Naive thymus-derived CD4-positive, alpha-beta T cell (primary cell): ENCODE measurements around the gene NTPCR. TPM values are rescaled to one million over a fixed set of nuclear protein-coding genes. Genes with fewer than 3 reads are reported as not detected.

Source experiments
- ATAC-seq: fragments of 150-1000 bp; cut with Tn5 transposase; 2 replicates; pipeline ENCODE4 v1.10.0; 2021; ENCODE audit warnings: mild to moderate bottlenecking, moderate library complexity
- CTCF ChIA-PET: fragments of 350-600 bp; sonication (Branson Sonifier 250); formaldehyde crosslinking; loops from one replicate; lab custom pipeline; 2021; ENCODE audit warnings: antibody characterized with exemption; lab: Charles Lee
- POLR2A ChIA-PET: fragments of 350-600 bp; sonication (Branson Sonifier 250); formaldehyde crosslinking; loops from one replicate; lab custom pipeline; 2021; ENCODE audit warnings: antibody characterized with exemption, inconsistent platforms; lab: Charles Lee
- DNase-seq, 9 donors: peaks; one replicate each; pipeline versions ENCODE4 v3.0.0 to v3.0.0-alpha.2; 2020 to 2022; ENCODE audit warnings: mixed read lengths in 1 of 9
- H3K27ac ChIP-seq: one replicate; pipeline ENCODE4 v1.7.0; 2013; ENCODE audit warnings: mild to moderate bottlenecking, low read depth, low read length, moderate library complexity
- H3K27me3 ChIP-seq, 2 donors: one replicate each; pipeline ENCODE4 v1.7.0; 2013; ENCODE audit warnings: low read length in 2 of 2, mild to moderate bottlenecking in 2 of 2, moderate library complexity in 2 of 2; ENCODE audit not compliant: control insufficient read depth in 2 of 2, insufficient read depth in 2 of 2
- H3K36me3 ChIP-seq, 3 experiments: 1 replicate in 2 of 3; 2 replicates in 1 of 3; pipeline ENCODE4 v1.7.0; 2013; ENCODE audit warnings: low read length in 3 of 3, mild to moderate bottlenecking in 3 of 3, moderate library complexity in 1 of 3; ENCODE audit not compliant: insufficient read depth in 3 of 3, control insufficient read depth in 2 of 3
- H3K4me1 ChIP-seq, 2 donors: one replicate each; pipeline ENCODE4 v1.7.0; 2013; ENCODE audit warnings: low read length in 2 of 2, mild to moderate bottlenecking in 2 of 2, moderate library complexity in 1 of 2; ENCODE audit not compliant: control insufficient read depth in 2 of 2, insufficient read depth in 2 of 2
- H3K4me3 ChIP-seq: 2 replicates; pipeline ENCODE4 v1.7.0; 2013; ENCODE audit warnings: mild to moderate bottlenecking, low read length
- H3K9me3 ChIP-seq, 3 experiments: 1 replicate in 2 of 3; 2 replicates in 1 of 3; pipeline ENCODE4 v1.7.0; 2013; ENCODE audit warnings: low read length in 3 of 3; ENCODE audit not compliant: control insufficient read depth in 2 of 3
- H3K27ac Mint-ChIP-seq, 9 donors: one replicate each; pipeline ENCODE4 v1.8.0; 2020 to 2022; ENCODE audit warnings: mixed read lengths in 9 of 9, mild to moderate bottlenecking in 8 of 9, moderate library complexity in 5 of 9, inconsistent platforms in 2 of 9
- H3K27me3 Mint-ChIP-seq, 5 donors: one replicate each; pipeline ENCODE4 v1.8.0; 2021 to 2022; ENCODE audit warnings: mixed read lengths in 5 of 5, mild to moderate bottlenecking in 1 of 5
- H3K36me3 Mint-ChIP-seq, 5 donors: one replicate each; pipeline ENCODE4 v1.8.0; 2020 to 2022; ENCODE audit warnings: mixed read lengths in 5 of 5, mild to moderate bottlenecking in 3 of 5, inconsistent platforms in 1 of 5
- H3K4me1 Mint-ChIP-seq, 7 donors: one replicate each; pipeline ENCODE4 v1.8.0; 2020 to 2022; ENCODE audit warnings: mixed read lengths in 7 of 7, mild to moderate bottlenecking in 3 of 7, inconsistent platforms in 1 of 7
- H3K4me3 Mint-ChIP-seq, 10 donors: one replicate each; pipeline ENCODE4 v1.8.0; 2020 to 2022; ENCODE audit warnings: mild to moderate bottlenecking in 10 of 10, mixed read lengths in 10 of 10, moderate library complexity in 6 of 10, inconsistent platforms in 2 of 10
- H3K9me3 Mint-ChIP-seq, 11 donors: one replicate each; pipeline ENCODE4 v1.8.0; 2020 to 2022; ENCODE audit warnings: mixed read lengths in 11 of 11, mild to moderate bottlenecking in 4 of 11, inconsistent platforms in 1 of 11, moderate library complexity in 1 of 11
- intact Hi-C, 2 donors: fragments of 100-400 bp; cut with micrococcal nuclease; formaldehyde crosslinking; loops; one replicate each; pipeline ENCODE4 v1.15.1; 2023
- polyA plus RNA-seq, 2 donors: library from polyadenylated mRNA; unstranded; fragments of 300-500 nt; fragmentation: Illumina TruSeq; gene quantifications; one replicate each; pipeline ENCODE4 v1.2.3, GENCODE V29; 2021
- total RNA-seq, 6 experiments: library from RNA in 5 of 6; stranded (reverse) in 5 of 6; gene quantifications; 1 replicate in 5 of 6; 2 replicates in 1 of 6; pipeline ENCODE4 v1.2.3 and lab custom pipeline; 2021 to 2026

NTPCR gene
- total and polyA plus RNA-seq, 7 experiments from 2014 or later, result 16.0 to 80.5 (median 17.5) TPM

DNA sequence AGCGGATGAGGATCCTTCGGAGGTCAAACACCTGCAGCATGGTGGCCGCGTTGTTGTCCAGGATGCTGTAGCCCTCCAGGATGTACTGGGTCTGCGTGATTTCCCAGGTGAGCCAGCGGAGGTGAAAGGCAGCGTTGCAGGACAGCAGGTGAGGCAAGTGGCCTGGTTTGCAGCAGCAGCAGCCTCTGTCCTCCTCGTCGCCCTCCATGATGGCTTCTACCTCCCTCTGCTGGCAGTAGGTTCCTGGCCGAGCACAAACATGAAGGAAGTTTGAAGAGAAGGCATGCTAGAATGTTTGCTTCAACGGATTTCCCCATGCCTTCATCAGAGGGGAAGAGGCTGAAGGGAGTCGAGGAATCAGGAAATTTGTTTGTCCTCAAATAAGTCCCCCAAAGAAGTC is 74.7 kb downstream of the NTPCR start:
- Histone ChIP-seq H3K27me3 (no peaks in the 10 kb centered on the region), H3K27ac (no peak overlapping the region), H3K36me3 (peaks cover 0 to 5% (median 0%) of the 10 kb centered on the region in 3 experiments), H3K4me1 (no peaks in the 10 kb centered on the region), H3K9me3 (no peaks in the 10 kb centered on the region), H3K4me3 (no peak overlapping the region)
- CTCF ChIA-PET, result interaction anchor here (0.7 to 1.0 kb wide), 2 partner anchors 388 to 1268 kb away, joined by 3 to 4 read pairs; no protein-coding TSS in a partner anchor
- intact Hi-C loops, result loop anchor here (1.0 to 10.0 kb wide), 3 partner anchors 100 to 390 kb away; no protein-coding TSS in a partner anchor
- Mint-ChIP-seq H3K27me3 (no peaks in the 10 kb centered on the region), H3K27ac (no peak overlapping the region), H3K9me3 (no peaks in the 10 kb centered on the region), H3K4me3 (no peak overlapping the region), H3K4me1 (peaks cover 0 to 6% (median 0%) of the 10 kb centered on the region in 7 donors), H3K36me3 (peaks cover 0 to 24% (median 15%) of the 10 kb centered on the region in 5 donors)
- POLR2A ChIA-PET, result no interaction called here
- ATAC-seq, result peak; percentile 24
- peak in 4 of 9 donors; percentile 8 to 36 (median 17) for DNase-seq

DNA sequence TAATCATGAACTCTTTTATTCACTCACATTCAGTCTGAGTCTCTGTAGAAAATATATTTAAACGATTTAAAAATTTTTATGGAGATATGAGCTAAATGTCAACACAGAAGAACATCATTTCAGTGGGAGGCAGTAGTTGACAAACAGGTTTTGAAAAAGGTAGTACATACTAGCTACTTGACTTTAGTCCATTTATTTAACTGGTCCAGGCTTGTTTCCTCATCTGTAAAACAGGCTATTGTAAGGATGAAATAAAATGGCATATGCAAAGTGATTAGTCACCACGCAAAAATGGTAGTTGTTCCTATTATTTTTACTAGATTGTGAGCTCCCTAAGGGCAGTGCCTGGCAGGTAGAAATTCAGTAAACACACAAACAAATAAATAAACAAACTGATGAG is 75.2 kb downstream of the NTPCR start:
- no peak overlapping the region for H3K27ac ChIP-seq
- peaks cover 0 to 5% (median 0%) of the 10 kb centered on the region in 3 experiments for H3K36me3 ChIP-seq
- H3K9me3 ChIP-seq, result no peaks in the 10 kb centered on the region
- ATAC-seq (no peak), DNase-seq (no peak)
- H3K27me3 ChIP-seq, result no peaks in the 10 kb centered on the region
- ChIA-PET CTCF (interaction anchor here (0.7 to 1.0 kb wide), 2 partner anchors 388 to 1269 kb away, joined by 3 to 4 read pairs; no protein-coding TSS in a partner anchor), POLR2A (interaction anchor here (0.8 kb wide), 1 partner anchor 12 kb away, joined by 3 read pairs; no protein-coding TSS in a partner anchor)
- no peaks in the 10 kb centered on the region for H3K4me1 ChIP-seq
- no peak overlapping the region for H3K27ac Mint-ChIP-seq
- H3K4me3 ChIP-seq, result no peak overlapping the region
- no peak overlapping the region for H3K4me3 Mint-ChIP-seq
- no peaks in the 10 kb centered on the region for H3K27me3 Mint-ChIP-seq
- peaks cover 0 to 20% (median 14%) of the 10 kb centered on the region in 5 donors for H3K36me3 Mint-ChIP-seq
- intact Hi-C loops, result loop anchor here (1.0 to 10.0 kb wide), 3 partner anchors 101 to 391 kb away; no protein-coding TSS in a partner anchor
- H3K4me1 Mint-ChIP-seq, result peaks cover 0 to 5% (median 0%) of the 10 kb centered on the region in 7 donors
- no peaks in the 10 kb centered on the region for H3K9me3 Mint-ChIP-seq

- Histone ChIP-seq H3K4me3 (no peak overlapping the region), H3K9me3 (no peaks in the 10 kb centered on the region), H3K27ac (no peak overlapping the region), H3K27me3 (no peaks in the 10 kb centered on the region), H3K4me1 (no peaks in the 10 kb centered on the region), H3K36me3 (peaks cover 0 to 5% (median 0%) of the 10 kb centered on the region in 3 experiments)
- Mint-ChIP-seq H3K9me3 (no peaks in the 10 kb centered on the region), H3K36me3 (peaks cover 0 to 17% (median 15%) of the 10 kb centered on the region in 5 donors), H3K4me1 (peaks cover 0 to 4% (median 0%) of the 10 kb centered on the region in 7 donors), H3K27ac (no peak overlapping the region), H3K27me3 (no peaks in the 10 kb centered on the region), H3K4me3 (no peak overlapping the region)
- CTCF ChIA-PET, result no interaction called here
- ATAC-seq (no peak), DNase-seq (no peak)
- intact Hi-C loops, result loop anchor here in 1 of 2 donors (10.0 kb wide), 1 partner anchor 102 kb away; no protein-coding TSS in a partner anchor
- POLR2A ChIA-PET, result no interaction called here
Observed at GRCh38 chr1:233027046-233027445, 76.6 kb downstream of the NTPCR start.

GRCh38 chr1:233031521-233031920 is 81.1 kb downstream of the NTPCR start:
- no peaks in the 10 kb centered on the region for H3K4me1 ChIP-seq
- ChIA-PET CTCF (no interaction called here), POLR2A (no interaction called here)
- Mint-ChIP-seq H3K36me3 (peaks cover 5 to 30% (median 13%) of the 10 kb centered on the region in 5 donors), H3K27me3 (no peaks in the 10 kb centered on the region), H3K9me3 (peaks cover 0 to 4% (median 0%) of the 10 kb centered on the region in 11 donors), H3K27ac (no peak overlapping the region), H3K4me3 (no peak overlapping the region), H3K4me1 (no peaks in the 10 kb centered on the region)
- no peak overlapping the region for H3K27ac ChIP-seq
- no peak overlapping the region for H3K4me3 ChIP-seq
- ATAC-seq (no peak), DNase-seq (no peak)
- intact Hi-C loops, result no loop called here
- no peaks in the 10 kb centered on the region for H3K27me3 ChIP-seq
- H3K9me3 ChIP-seq, result peaks cover 0 to 4% (median 0%) of the 10 kb centered on the region in 3 experiments
- no peaks in the 10 kb centered on the region for H3K36me3 ChIP-seq

- intact Hi-C loops, result no loop called here
- Mint-ChIP-seq H3K4me1 (no peaks in the 10 kb centered on the region), H3K27me3 (no peaks in the 10 kb centered on the region), H3K9me3 (peaks cover 0 to 4% (median 0%) of the 10 kb centered on the region in 11 donors), H3K27ac (no peak overlapping the region), H3K36me3 (peaks cover 5 to 30% (median 13%) of the 10 kb centered on the region in 5 donors), H3K4me3 (no peak overlapping the region)
- DNase-seq (no peak), ATAC-seq (no peak)
- no peaks in the 10 kb centered on the region for H3K27me3 ChIP-seq
- H3K4me1 ChIP-seq, result no peaks in the 10 kb centered on the region
- H3K4me3 ChIP-seq, result no peak overlapping the region
- POLR2A ChIA-PET, result no interaction called here
- CTCF ChIA-PET, result no interaction called here
- no peak overlapping the region for H3K27ac ChIP-seq
- H3K36me3 ChIP-seq, result no peaks in the 10 kb centered on the region
- H3K9me3 ChIP-seq, result peaks cover 0 to 4% (median 0%) of the 10 kb centered on the region in 3 experiments
Observed at GRCh38 chr1:233032916-233033315, 82.5 kb downstream of the NTPCR start.

DNA sequence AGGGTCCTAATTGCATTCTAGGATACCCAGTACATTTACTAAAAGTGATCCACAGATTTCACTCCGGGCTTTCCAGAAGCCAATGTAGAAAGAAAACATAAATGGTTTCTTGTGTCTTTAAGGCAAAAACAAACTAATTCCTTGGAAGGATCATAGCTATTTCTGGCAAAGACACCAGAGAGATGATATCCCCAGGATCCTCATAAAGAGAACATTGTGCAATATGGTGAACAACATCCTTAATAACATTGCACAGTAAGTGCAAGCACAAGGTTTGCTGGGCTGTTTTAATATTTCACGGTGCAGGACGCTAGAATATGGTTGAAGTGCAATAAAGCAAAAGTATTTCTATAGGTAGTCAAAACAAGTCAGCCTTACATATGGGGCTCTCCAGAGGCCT is 83.0 kb downstream of the NTPCR start:
- Histone ChIP-seq H3K9me3 (peaks cover 0 to 4% (median 0%) of the 10 kb centered on the region in 3 experiments), H3K27ac (no peak overlapping the region), H3K4me3 (no peak overlapping the region), H3K27me3 (no peaks in the 10 kb centered on the region), H3K36me3 (no peaks in the 10 kb centered on the region), H3K4me1 (no peaks in the 10 kb centered on the region)
- no peaks in the 10 kb centered on the region for H3K4me1 Mint-ChIP-seq
- H3K4me3 Mint-ChIP-seq, result no peak overlapping the region
- H3K27me3 Mint-ChIP-seq, result no peaks in the 10 kb centered on the region
- intact Hi-C loops, result no loop called here
- CTCF ChIA-PET, result no interaction called here
- H3K9me3 Mint-ChIP-seq, result peaks cover 0 to 4% (median 0%) of the 10 kb centered on the region in 11 donors
- peaks cover 5 to 30% (median 13%) of the 10 kb centered on the region in 5 donors for H3K36me3 Mint-ChIP-seq
- H3K27ac Mint-ChIP-seq, result no peak overlapping the region
- POLR2A ChIA-PET, result no interaction called here
- ATAC-seq (no peak), DNase-seq (no peak)
